C4-2B (cell line): ENCODE results near the gene WDR37.

ENCODE experiments used
- ZFX ChIP-seq: fragments of 450-650 bp; IDR thresholded peaks from 2 replicates; pipeline ENCODE4 v1.6.1; 2017
- TF ChIP-seq, protein P1 (sequence below): fragments of 450-650 bp; conservative IDR thresholded peaks from 2 replicates; pipeline ENCODE4 v1.5.1; 2017; ENCODE audit warnings: mild to moderate bottlenecking

DNA sequence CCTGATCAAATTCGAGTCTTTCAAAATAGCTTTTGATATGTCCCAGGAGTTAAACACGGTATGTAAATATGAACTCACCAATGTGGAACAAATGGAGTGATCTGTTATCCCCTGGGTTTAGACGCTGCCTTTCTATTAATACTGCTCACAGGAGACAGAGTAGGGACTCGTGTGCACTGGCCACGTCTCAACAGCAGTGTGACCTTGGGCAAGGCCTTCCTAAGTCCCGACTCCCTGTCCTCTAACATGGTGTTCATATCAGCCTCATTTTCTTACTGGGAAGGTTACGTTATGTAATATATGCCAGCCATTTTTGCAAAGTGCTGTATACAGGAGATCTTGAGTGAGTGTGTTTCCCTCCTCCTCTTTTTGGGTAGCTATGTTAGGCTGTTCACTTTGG is 1.8 kb downstream of the WDR37 start:
- TF ChIP-seq, protein P1, sequence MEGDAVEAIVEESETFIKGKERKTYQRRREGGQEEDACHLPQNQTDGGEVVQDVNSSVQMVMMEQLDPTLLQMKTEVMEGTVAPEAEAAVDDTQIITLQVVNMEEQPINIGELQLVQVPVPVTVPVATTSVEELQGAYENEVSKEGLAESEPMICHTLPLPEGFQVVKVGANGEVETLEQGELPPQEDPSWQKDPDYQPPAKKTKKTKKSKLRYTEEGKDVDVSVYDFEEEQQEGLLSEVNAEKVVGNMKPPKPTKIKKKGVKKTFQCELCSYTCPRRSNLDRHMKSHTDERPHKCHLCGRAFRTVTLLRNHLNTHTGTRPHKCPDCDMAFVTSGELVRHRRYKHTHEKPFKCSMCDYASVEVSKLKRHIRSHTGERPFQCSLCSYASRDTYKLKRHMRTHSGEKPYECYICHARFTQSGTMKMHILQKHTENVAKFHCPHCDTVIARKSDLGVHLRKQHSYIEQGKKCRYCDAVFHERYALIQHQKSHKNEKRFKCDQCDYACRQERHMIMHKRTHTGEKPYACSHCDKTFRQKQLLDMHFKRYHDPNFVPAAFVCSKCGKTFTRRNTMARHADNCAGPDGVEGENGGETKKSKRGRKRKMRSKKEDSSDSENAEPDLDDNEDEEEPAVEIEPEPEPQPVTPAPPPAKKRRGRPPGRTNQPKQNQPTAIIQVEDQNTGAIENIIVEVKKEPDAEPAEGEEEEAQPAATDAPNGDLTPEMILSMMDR, result no peak
- TF ChIP-seq ZFX, result no peak
